HCT116 (cell line): ENCODE results near the gene PHF14. TPM values are rescaled to one million over a fixed set of nuclear protein-coding genes. Genes with fewer than 3 reads are reported as not detected.

Experiments
- ATAC-seq: fragments of 200-7000 bp; cut with Tn5 transposase; 2 replicates; pipeline ENCODE4 v1.9.1; 2020; ENCODE audit warnings: mild to moderate bottlenecking, moderate library complexity
- BruUV-seq: library from RNA; stranded (reverse); fragments of 400-500 nt; replicated peaks from 2 replicates; lab custom pipeline; 2021; lab: Mats Ljungman, UMichigan
- CTCF ChIA-PET: fragments of 300-600 bp; sonication (Branson Sonifier 250); formaldehyde crosslinking; loops from one replicate; lab custom pipeline; 2021; ENCODE audit warnings: antibody characterized with exemption; lab: Charles Lee
- POLR2A ChIA-PET: fragments of 300-600, 350-600 bp; sonication (Branson Sonifier 250); formaldehyde crosslinking; loops from one replicate; lab custom pipeline; 2021; ENCODE audit warnings: antibody characterized with exemption; lab: Charles Lee
- RAD21 ChIA-PET, 2 experiments: fragments of 300-600 bp; sonication (Branson Sonifier 250); formaldehyde crosslinking; loops; one replicate each; lab custom pipeline; 2023; ENCODE audit warnings: low total read pairs in 2 of 2; ENCODE audit not compliant: uncharacterized antibody in 2 of 2, unreplicated experiment in 2 of 2, low non-redundant PET in 1 of 2; lab: Charles Lee
- DNase-seq: peaks from one replicate; pipeline ENCODE4 v3.0.0-alpha.2; 2010; ENCODE audit warnings: low read depth, low spot score
- H2AFZ ChIP-seq: fragments of 200-600 bp; shearing (Covaris generic), sonication (generic); 2 replicates; pipeline ENCODE4 v1.6.1; 2017; ENCODE audit warnings: low read depth, mixed run types, mixed read lengths, antibody characterized with exemption, low read length; ENCODE audit not compliant: poor library complexity, severe bottlenecking
- H3K27ac ChIP-seq: 2 replicates; pipeline ENCODE4 v1.5.1; 2012; ENCODE audit warnings: low read depth, low read length
- H3K27me3 ChIP-seq: fragments of 200-600 bp; sonication (generic); 2 replicates; pipeline ENCODE4 v1.6.1; 2016; ENCODE audit warnings: mixed run types, low read length, mixed read lengths; ENCODE audit not compliant: insufficient read depth
- H3K36me3 ChIP-seq, 2 experiments: fragments of 200-500 bp in 1 of 2; fragments of 200-600 bp in 1 of 2; sonication (Bioruptor generic) in 1 of 2; sonication (generic) in 1 of 2; 2 replicates each; pipeline versions ENCODE4 v1.5.1 to v1.6.1; 2014 to 2016; ENCODE audit warnings: low read length in 2 of 2, inconsistent platforms in 1 of 2, mixed read lengths in 1 of 2, mixed run types in 1 of 2; ENCODE audit not compliant: insufficient read depth in 2 of 2, control insufficient read depth in 1 of 2
- H3K4me1 ChIP-seq, 2 experiments: fragments of 200-600 bp in 1 of 2; sonication (generic) in 1 of 2; 2 replicates each; pipeline versions ENCODE4 v1.5.1 to v1.6.1; 2012 to 2017; ENCODE audit warnings: low read length in 2 of 2, inconsistent platforms in 1 of 2, mild to moderate bottlenecking in 1 of 2, mixed read lengths in 1 of 2, mixed run types in 1 of 2, moderate library complexity in 1 of 2; ENCODE audit not compliant: insufficient read depth in 2 of 2, control insufficient read depth in 1 of 2
- H3K4me2 ChIP-seq: fragments of 200-600 bp; sonication (generic); 2 replicates; pipeline ENCODE4 v1.6.1; 2017; ENCODE audit warnings: mixed run types, low read length, mixed read lengths
- H3K4me3 ChIP-seq, 2 experiments: fragments of 200-600 bp in 1 of 2; sonication (generic) in 1 of 2; replicated peaks in 1 of 2; 2 replicates each; pipeline ENCODE4 v1.5.1; 2011 to 2016; ENCODE audit warnings: low read length in 2 of 2, control low read depth in 1 of 2, low read depth in 1 of 2, mild to moderate bottlenecking in 1 of 2, mixed read lengths in 1 of 2, mixed run types in 1 of 2
- H3K79me2 ChIP-seq: fragments of 200-600 bp; sonication (generic); 2 replicates; pipeline ENCODE4 v1.6.1; 2017; ENCODE audit warnings: mild to moderate bottlenecking, mixed run types, low read length, moderate library complexity, mixed read lengths; ENCODE audit not compliant: insufficient read depth
- H3K9ac ChIP-seq: fragments of 200-600 bp; sonication (generic); 2 replicates; pipeline ENCODE4 v1.6.1; 2016; ENCODE audit warnings: low read length, mixed read lengths
- H3K9me2 ChIP-seq: fragments of 200-600 bp; sonication (generic), shearing (Covaris generic); 2 replicates; pipeline ENCODE4 v1.6.1; 2017; ENCODE audit warnings: mixed run types, mild to moderate bottlenecking, moderate library complexity; ENCODE audit not compliant: insufficient read depth
- H3K9me3 ChIP-seq, 2 experiments: fragments of 200-500 bp in 1 of 2; fragments of 200-600 bp in 1 of 2; sonication (Bioruptor generic) in 1 of 2; sonication (generic) in 1 of 2; 2 replicates each; pipeline ENCODE4 v1.6.1; 2014 to 2017; ENCODE audit warnings: low read length in 2 of 2, mixed read lengths in 2 of 2, inconsistent platforms in 1 of 2, low read depth in 1 of 2, mild to moderate bottlenecking in 1 of 2, mixed run types in 1 of 2, moderate library complexity in 1 of 2; ENCODE audit not compliant: control insufficient read depth in 1 of 2, insufficient read depth in 1 of 2
- H4K20me1 ChIP-seq: fragments of 200-600 bp; sonication (generic), shearing (Covaris generic); 2 replicates; pipeline ENCODE4 v1.6.1; 2017; ENCODE audit warnings: mixed run types, mild to moderate bottlenecking, moderate library complexity; ENCODE audit not compliant: insufficient read depth
- CBX3 ChIP-seq: IDR thresholded peaks from 2 replicates; pipeline ENCODE4 v1.6.1; 2012; ENCODE audit warnings: low read depth
- EGR1 ChIP-seq: IDR thresholded peaks from 2 replicates; pipeline ENCODE4 v1.6.1; 2012; ENCODE audit warnings: low read depth
- EZH2 ChIP-seq: fragments of 200-600 bp; sonication (generic); IDR thresholded peaks from 2 replicates; pipeline ENCODE4 v1.6.1; 2017; ENCODE audit warnings: antibody characterized with exemption, mixed run types
- EZH2phosphoT487 ChIP-seq: fragments of 200-600 bp; IDR thresholded peaks from 2 replicates; pipeline ENCODE4 v1.6.1; 2018; ENCODE audit warnings: antibody characterized with exemption, borderline replicate concordance
- JUND ChIP-seq: IDR thresholded peaks from 2 replicates; pipeline ENCODE4 v1.6.1; 2012
- MAX ChIP-seq: IDR thresholded peaks from 2 replicates; pipeline ENCODE4 v1.6.1; 2012
- POLR2A ChIP-seq: IDR thresholded peaks from 2 replicates; pipeline ENCODE4 v1.7.0; 2011; ENCODE audit warnings: borderline replicate concordance; ENCODE audit not compliant: insufficient read depth, insufficient read length; ENCODE audit errors: extremely low read depth
- POLR2AphosphoS5 ChIP-seq: IDR thresholded peaks from 2 replicates; pipeline ENCODE4 v1.6.1; 2011; ENCODE audit warnings: mild to moderate bottlenecking, low read depth, low read length, moderate library complexity
- SIN3A ChIP-seq: IDR thresholded peaks from 2 replicates; pipeline ENCODE4 v1.6.1; 2012; ENCODE audit warnings: low read depth
- SP1 ChIP-seq: IDR thresholded peaks from 2 replicates; pipeline ENCODE4 v1.6.1; 2012; ENCODE audit warnings: low read depth
- SRF ChIP-seq: IDR thresholded peaks from 2 replicates; pipeline ENCODE4 v1.6.1; 2012; ENCODE audit warnings: low read depth
- YY1 ChIP-seq: IDR thresholded peaks from 2 replicates; pipeline ENCODE4 v1.6.1; 2011; ENCODE audit warnings: low read length, low read depth, moderate library complexity, mild to moderate bottlenecking; ENCODE audit not compliant: insufficient replicate concordance; ENCODE audit errors: extremely low read depth
- ZFX ChIP-seq: fragments of 450-650 bp; IDR thresholded peaks from 2 replicates; pipeline ENCODE4 v1.6.1; 2017
- ZNF274 ChIP-seq: fragments of 200-500 bp; sonication (Bioruptor generic); IDR thresholded peaks from 2 replicates; pipeline ENCODE4 v1.6.1; 2014; ENCODE audit warnings: mild to moderate bottlenecking, low read depth, low read length, inconsistent platforms
- intact Hi-C: fragments of 100-400 bp; cut with micrococcal nuclease; formaldehyde crosslinking; loops from 2 replicates; pipeline ENCODE4 v1.10.0; 2022
- total RNA-seq: library from RNA; stranded (reverse); gene quantifications from one replicate; pipeline ENCODE4 v1.2.1, GENCODE V29; 2021; ENCODE audit not compliant: unreplicated experiment
- TF ChIP-seq, protein P1 (sequence below): IDR thresholded peaks from 2 replicates; pipeline ENCODE4 v1.6.1; 2011; ENCODE audit warnings: mild to moderate bottlenecking, low read length, moderate library complexity; ENCODE audit not compliant: insufficient replicate concordance; ENCODE audit errors: extremely low read depth

The PHF14 gene
- total RNA-seq, 1 experiment from 2014 or later, result 13.8 TPM

DNA sequence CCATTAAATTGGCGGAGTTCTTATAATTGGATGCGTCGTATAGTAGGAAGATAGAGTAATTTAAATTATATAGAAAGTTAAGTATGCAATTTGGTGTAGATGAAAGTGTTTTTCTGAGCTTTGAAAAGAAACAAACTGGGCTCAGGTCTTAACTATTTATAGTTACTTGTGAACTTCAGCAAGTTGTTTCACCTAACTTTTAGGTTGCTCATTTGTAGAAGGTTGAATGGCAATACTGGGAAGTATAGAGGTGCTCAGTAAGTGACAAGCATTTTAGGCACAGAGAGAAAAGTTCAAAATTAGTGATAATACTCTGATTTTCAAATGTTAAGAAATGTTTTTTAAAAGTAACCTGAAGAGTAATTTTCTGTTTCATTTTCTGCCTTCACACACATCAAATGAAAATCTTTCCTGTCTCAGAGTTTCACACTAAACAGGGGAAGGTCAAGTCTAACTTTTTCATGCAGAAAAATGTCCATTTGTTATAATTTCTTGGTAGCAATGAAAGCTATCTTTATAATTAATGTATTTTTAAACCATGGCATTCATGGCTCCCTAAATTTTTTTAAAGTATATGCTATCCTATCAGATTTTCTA lies 146.5 kb downstream of the PHF14 start:
- ATAC-seq (no peak), DNase-seq (no peak)
- Histone ChIP-seq H3K27ac (no peak overlapping the region), H3K9ac (no peak overlapping the region), H3K4me3 (no peak overlapping the region), H3K4me2 (no peak overlapping the region), H3K9me3 (no peaks in the 10 kb centered on the region), H3K9me2 (no peaks in the 10 kb centered on the region), H3K4me1 (no peaks in the 10 kb centered on the region), H3K79me2 (no peaks in the 10 kb centered on the region), H3K36me3 (no peaks in the 10 kb centered on the region), H4K20me1 (no peaks in the 10 kb centered on the region), H2AFZ (no peak overlapping the region), H3K27me3 (no peaks in the 10 kb centered on the region)
- ChIA-PET RAD21 (no interaction called here), POLR2A (no interaction called here), CTCF (no interaction called here)
- intact Hi-C loops, result no loop called here
- no TSS peak for BruUV-seq
- TF ChIP-seq, protein P1, sequence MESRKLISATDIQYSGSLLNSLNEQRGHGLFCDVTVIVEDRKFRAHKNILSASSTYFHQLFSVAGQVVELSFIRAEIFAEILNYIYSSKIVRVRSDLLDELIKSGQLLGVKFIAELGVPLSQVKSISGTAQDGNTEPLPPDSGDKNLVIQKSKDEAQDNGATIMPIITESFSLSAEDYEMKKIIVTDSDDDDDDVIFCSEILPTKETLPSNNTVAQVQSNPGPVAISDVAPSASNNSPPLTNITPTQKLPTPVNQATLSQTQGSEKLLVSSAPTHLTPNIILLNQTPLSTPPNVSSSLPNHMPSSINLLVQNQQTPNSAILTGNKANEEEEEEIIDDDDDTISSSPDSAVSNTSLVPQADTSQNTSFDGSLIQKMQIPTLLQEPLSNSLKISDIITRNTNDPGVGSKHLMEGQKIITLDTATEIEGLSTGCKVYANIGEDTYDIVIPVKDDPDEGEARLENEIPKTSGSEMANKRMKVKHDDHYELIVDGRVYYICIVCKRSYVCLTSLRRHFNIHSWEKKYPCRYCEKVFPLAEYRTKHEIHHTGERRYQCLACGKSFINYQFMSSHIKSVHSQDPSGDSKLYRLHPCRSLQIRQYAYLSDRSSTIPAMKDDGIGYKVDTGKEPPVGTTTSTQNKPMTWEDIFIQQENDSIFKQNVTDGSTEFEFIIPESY, result no peak
- no peak for TF ChIP-seq POLR2AphosphoS5
- no peak for TF ChIP-seq EZH2
- TF ChIP-seq EZH2phosphoT487, result no peak
- TF ChIP-seq YY1, result no peak
- TF ChIP-seq SRF, result no peak
- no peak for TF ChIP-seq JUND
- no peak for TF ChIP-seq ZFX
- TF ChIP-seq, all 23 proteins: peak for 0

DNA sequence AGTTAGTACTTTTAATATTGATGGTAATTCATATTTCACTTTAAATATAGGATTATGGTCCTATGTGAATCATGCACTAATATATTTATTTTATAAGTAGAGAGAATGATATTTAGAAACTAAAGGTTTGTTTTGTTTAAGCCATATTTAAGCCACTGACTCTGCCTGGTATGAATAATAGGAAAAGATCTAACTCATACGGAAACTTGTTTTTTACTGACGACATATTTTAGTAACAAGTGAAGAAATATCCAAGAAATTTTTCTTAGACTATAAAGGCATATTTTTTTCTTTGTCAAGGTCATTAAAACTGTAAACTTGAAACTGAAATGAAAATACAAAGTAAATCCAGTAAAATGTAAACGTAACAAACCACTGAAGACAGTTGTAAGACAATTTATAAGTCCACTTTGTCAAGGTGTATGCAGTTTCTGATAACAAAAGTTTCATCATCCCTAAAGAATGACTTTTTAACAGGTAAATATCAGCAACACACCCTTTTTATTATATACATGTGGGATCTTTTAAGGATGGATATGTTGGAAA lies 147.1 kb downstream of the PHF14 start:
- no peaks in the 10 kb centered on the region for H4K20me1 ChIP-seq
- no TSS peak for BruUV-seq
- POLR2A ChIA-PET, result no interaction called here
- no peak overlapping the region for H2AFZ ChIP-seq
- H3K4me2 ChIP-seq, result no peak overlapping the region
- no peaks in the 10 kb centered on the region for H3K27me3 ChIP-seq
- CTCF ChIA-PET, result no interaction called here
- H3K9ac ChIP-seq, result no peak overlapping the region
- DNase-seq (no peak), ATAC-seq (no peak)
- no peaks in the 10 kb centered on the region for H3K4me1 ChIP-seq
- no peaks in the 10 kb centered on the region for H3K36me3 ChIP-seq
- no peak overlapping the region for H3K4me3 ChIP-seq
- no peaks in the 10 kb centered on the region for H3K9me2 ChIP-seq
- intact Hi-C loops, result no loop called here
- no peak overlapping the region for H3K27ac ChIP-seq
- RAD21 ChIA-PET, result no interaction called here
- no peaks in the 10 kb centered on the region for H3K9me3 ChIP-seq
- H3K79me2 ChIP-seq, result no peaks in the 10 kb centered on the region
- TF ChIP-seq SP1 (no peak), EZH2phosphoT487 (no peak), CBX3 (no peak), EGR1 (no peak), ZFX (no peak), EZH2 (no peak), SIN3A (no peak), SRF (no peak), ZNF274 (no peak), POLR2A (no peak), MAX (no peak)
- TF ChIP-seq, protein P1, result no peak
